ENCODE measurements around the gene AOPEP.
"Not testable (repeated sequence)": the region's sequence is repeated elsewhere in the genome, so short reads cannot be mapped to it uniquely, and the experiment has no call there.

Gene AOPEP

DNA sequence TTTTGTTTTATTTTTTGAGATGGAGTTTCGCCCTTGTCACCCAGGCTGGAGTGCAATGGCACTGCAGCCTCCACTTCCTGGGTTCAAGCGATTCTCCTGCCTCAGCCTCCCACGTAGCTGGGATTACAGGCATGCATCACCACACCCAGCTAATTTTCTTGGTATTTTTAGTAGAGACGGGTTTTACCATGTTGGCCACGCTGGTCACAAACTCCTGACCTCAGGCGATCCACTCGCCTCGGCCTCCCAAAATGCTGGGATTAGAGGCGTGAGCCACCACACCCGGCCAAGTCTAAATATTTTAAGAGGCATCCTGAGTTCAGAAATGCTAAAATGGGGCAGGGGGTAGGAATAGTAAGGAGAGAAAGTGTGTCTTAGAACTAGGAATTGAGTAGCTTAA lies 122.3 kb downstream of the AOPEP start:
- DNase-seq (ENCODE audit: low spot score in 2 of 2); H3K4me3 Mint-ChIP-seq; H3K9me3 Mint-ChIP-seq; ATAC-seq; H3K27ac Mint-ChIP-seq; H3K36me3 Mint-ChIP-seq: not testable (repeated sequence)
- H3K4me1 Mint-ChIP-seq: peaks cover 22% of the 10 kb centered on the region

DNA sequence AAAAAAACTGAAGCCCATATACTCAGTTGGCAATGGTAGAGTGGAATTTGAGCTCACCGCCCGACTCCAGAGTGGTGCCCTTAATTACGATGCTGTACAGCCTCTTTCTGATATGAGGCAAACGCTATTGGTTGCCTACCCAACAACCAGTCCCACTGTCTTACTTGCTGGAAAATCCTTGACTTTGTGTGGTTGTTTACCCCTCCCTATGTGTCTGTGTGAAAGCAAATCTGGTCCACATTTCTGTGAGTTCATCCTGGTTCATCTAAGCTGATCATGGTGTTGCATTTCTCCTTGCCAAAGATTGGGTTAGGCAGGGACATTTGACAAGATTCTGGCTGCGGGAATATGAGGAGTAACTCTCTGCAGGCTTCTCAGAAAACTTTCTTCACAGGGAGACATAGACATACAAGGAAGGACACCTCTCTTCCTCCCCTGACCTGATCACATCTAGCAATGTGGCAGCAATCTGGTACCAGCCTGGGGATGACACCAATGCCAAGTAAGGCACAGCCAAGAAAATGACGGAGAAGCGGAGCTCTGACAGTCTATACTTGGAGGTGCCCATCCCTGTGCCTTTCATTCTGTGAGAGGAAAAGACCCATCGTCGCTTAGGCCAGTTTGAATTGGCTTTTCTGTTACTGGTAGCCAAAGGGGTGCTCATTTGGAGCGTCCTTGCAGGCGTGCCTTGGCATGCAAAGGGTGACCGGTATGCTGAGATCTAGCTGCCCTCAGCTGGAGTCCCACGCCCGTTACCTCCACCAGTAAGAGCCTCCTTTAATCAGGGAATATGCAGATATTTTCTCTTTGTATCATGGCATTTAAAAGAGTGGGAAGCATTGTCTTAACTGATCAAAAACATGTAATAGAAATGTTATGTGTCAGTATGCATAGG lies 124.3 kb downstream of the AOPEP start:
- DNase-seq (ENCODE audit: low spot score in 2 of 2) (no peak), ATAC-seq (no peak)
- Mint-ChIP-seq H3K4me1 (peaks cover 15% of the 10 kb centered on the region), H3K36me3 (no peaks in the 10 kb centered on the region), H3K27ac (no peak overlapping the region), H3K4me3 (no peak overlapping the region), H3K9me3 (no peaks in the 10 kb centered on the region)

GRCh38 chr9:94851467-94851866 lies 125.0 kb downstream of the AOPEP start:
- H3K4me1 Mint-ChIP-seq: peaks cover 14% of the 10 kb centered on the region
- ATAC-seq (no peak), DNase-seq (ENCODE audit: low spot score in 2 of 2) (no peak)
- no peak overlapping the region for H3K4me3 Mint-ChIP-seq
- H3K36me3 Mint-ChIP-seq: no peaks in the 10 kb centered on the region
- H3K27ac Mint-ChIP-seq: no peak overlapping the region
- H3K9me3 Mint-ChIP-seq: no peaks in the 10 kb centered on the region

DNA sequence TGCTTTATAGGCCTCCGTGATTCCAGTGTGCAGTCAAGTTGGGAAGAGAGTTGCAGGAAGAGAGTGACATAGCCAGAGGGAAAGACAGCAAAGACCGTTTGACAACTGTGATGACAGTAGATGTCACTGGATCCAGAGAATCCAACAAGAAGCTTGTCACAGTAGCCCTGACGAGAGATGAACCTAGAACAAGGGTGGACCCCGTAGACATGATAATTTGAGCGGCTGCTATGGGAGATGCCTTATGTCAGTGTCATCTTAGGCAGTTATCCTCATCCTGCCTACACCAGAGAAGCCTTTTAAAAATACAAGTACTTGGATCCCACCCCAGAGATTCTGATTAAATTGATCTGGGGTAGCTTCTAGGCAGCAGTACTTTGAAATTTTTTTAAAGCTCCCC lies 125.4 kb downstream of the AOPEP start:
- ATAC-seq: no peak
- Mint-ChIP-seq H3K4me1 (peaks cover 10% of the 10 kb centered on the region), H3K36me3 (no peaks in the 10 kb centered on the region), H3K9me3 (no peaks in the 10 kb centered on the region), H3K4me3 (no peak overlapping the region), H3K27ac (no peak overlapping the region)
- DNase-seq (ENCODE audit: low spot score in 2 of 2): no peak

GRCh38 chr9:94852373-94852772 lies 125.9 kb downstream of the AOPEP start:
- H3K4me1 Mint-ChIP-seq: peaks cover 5% of the 10 kb centered on the region
- ATAC-seq (no peak), DNase-seq (ENCODE audit: low spot score in 2 of 2) (no peak)
- no peaks in the 10 kb centered on the region for H3K9me3 Mint-ChIP-seq
- H3K27ac Mint-ChIP-seq: no peak overlapping the region
- no peak overlapping the region for H3K4me3 Mint-ChIP-seq
- H3K36me3 Mint-ChIP-seq: no peaks in the 10 kb centered on the region

DNA sequence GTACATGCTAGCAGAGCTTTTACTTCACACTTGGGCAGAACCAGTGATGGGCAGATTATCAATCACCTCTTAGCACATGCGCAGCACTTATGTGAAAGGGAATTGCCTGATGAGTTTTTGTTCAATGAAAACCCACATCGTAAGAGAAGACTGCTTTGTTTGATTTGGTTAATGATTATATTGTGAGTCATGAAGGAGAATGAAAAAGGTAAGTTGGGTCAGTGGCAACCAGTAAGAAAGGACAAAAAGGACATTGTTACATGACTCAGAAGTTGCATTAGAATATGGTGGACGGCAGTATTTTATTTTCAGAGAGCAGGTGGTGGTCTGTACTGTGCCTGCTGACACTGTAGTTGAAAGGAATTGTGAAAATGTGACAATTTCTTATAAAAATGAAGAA lies 127.4 kb downstream of the AOPEP start:
- H3K27ac Mint-ChIP-seq: no peak overlapping the region
- no peaks in the 10 kb centered on the region for H3K4me1 Mint-ChIP-seq
- no peaks in the 10 kb centered on the region for H3K36me3 Mint-ChIP-seq
- no peak for DNase-seq (ENCODE audit: low spot score in 2 of 2)
- no peak overlapping the region for H3K4me3 Mint-ChIP-seq
- peaks cover 3% of the 10 kb centered on the region for H3K9me3 Mint-ChIP-seq
- no peak for ATAC-seq

DNA sequence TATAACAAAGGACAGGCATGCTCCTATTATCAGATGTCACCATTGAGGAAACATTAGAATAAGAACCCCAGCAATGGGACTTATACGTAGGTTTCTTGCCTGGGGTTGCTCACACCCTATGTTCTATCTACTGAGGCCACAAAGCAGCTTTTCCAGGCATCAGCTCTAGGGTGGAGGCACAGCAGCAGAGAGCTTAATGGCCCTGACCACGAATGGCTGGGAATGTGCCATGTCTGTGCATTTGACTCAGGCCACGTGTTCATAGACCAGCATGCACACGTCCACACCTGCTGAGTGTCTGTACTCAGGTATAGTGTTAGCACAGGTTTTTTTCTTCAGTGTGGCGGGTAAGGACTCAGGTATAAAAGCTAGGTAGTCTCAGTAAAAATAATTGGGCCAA lies 129.4 kb downstream of the AOPEP start:
- Mint-ChIP-seq H3K4me3 (no peak overlapping the region), H3K36me3 (no peaks in the 10 kb centered on the region), H3K27ac (no peak overlapping the region), H3K4me1 (peaks cover 18% of the 10 kb centered on the region), H3K9me3 (peaks cover 3% of the 10 kb centered on the region)
- DNase-seq (ENCODE audit: low spot score in 2 of 2): no peak
- ATAC-seq: no peak

DNA sequence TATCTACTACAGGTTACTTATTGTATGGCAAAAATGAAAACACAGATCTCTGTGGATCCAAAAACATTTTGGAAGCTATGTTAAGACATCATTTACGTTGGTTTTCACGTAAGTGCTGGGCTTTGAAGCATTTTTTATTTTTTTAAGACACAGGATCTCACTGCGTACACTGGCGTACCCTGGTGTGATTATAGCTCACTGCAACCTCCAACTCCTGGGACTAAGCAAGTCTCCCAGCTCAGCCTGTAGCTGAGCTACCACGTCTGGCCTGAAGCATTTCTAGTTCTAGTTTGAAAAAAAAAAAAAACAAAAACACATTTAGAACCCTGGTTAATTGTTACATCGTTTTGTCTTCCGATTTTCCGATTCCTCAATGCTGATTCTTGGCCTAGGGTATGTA lies 131.3 kb downstream of the AOPEP start:
- DNase-seq (ENCODE audit: low spot score in 2 of 2) (no peak), ATAC-seq (no peak)
- Mint-ChIP-seq H3K4me1 (peaks cover 37% of the 10 kb centered on the region), H3K9me3 (peaks cover 3% of the 10 kb centered on the region), H3K4me3 (no peak overlapping the region), H3K36me3 (no peaks in the 10 kb centered on the region), H3K27ac (peak overlapping the region; percentile 88)

GRCh38 chr9:94859226-94859625 lies 132.7 kb downstream of the AOPEP start:
- DNase-seq (ENCODE audit: low spot score in 2 of 2) (no peak), ATAC-seq (no peak)
- no peak overlapping the region for H3K4me3 Mint-ChIP-seq
- peaks cover 3% of the 10 kb centered on the region for H3K9me3 Mint-ChIP-seq
- H3K27ac Mint-ChIP-seq: peak overlapping the region; percentile 88
- peaks cover 46% of the 10 kb centered on the region for H3K4me1 Mint-ChIP-seq
- no peaks in the 10 kb centered on the region for H3K36me3 Mint-ChIP-seq

- no peak for ATAC-seq
- peaks cover 3% of the 10 kb centered on the region for H3K9me3 Mint-ChIP-seq
- peak overlapping the region; percentile 50 for H3K4me3 Mint-ChIP-seq
- DNase-seq (ENCODE audit: low spot score in 2 of 2): no peak
- no peaks in the 10 kb centered on the region for H3K36me3 Mint-ChIP-seq
- H3K27ac Mint-ChIP-seq: peak overlapping the region; percentile 88
- peaks cover 48% of the 10 kb centered on the region for H3K4me1 Mint-ChIP-seq
Observed at GRCh38 chr9:94859891-94860290, 133.4 kb downstream of the AOPEP start.

- peaks cover 3% of the 10 kb centered on the region for H3K9me3 Mint-ChIP-seq
- H3K36me3 Mint-ChIP-seq: no peaks in the 10 kb centered on the region
- DNase-seq (ENCODE audit: low spot score in 2 of 2) (peak; percentile 39 to 76), ATAC-seq (peak; percentile 94)
- H3K27ac Mint-ChIP-seq: peak overlapping the region; percentile 88
- H3K4me1 Mint-ChIP-seq: peaks cover 48% of the 10 kb centered on the region
- H3K4me3 Mint-ChIP-seq: peak overlapping the region; percentile 50
Observed at GRCh38 chr9:94860678-94861588, 134.4 kb downstream of the AOPEP start.

DNA sequence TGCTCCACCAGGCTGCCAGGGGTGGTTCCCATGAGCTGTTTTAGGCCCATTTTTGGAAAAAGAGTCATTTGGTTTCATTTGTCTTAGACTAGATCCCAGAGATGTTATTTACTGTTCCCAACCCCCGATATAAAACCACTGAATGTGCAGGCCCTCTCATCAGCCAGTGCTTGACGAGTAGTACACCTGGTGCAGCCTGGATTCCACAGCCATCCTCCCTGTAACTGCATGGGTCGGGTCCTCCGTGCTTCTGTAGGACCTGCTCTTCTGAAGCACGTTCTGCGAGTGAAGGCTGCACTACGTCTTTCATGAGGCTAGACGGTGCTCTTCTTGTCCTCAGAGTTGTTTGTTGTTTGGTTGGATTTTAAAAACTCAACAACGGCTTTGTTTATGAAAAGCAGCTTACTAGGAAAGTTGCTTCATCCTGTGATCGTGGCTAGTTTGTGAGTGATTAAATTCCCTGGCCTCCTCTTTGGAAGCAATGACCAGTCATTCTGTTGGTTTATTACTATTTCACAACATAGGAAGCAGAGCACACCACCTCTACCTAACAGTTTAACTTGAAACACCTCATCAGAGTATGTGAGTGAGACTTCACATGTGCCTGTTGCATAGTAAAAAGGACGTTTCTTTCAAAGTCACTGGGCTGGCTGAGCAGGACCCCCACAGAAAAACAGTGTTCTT lies 135.2 kb downstream of the AOPEP start:
- no peak for ATAC-seq
- no peak for DNase-seq (ENCODE audit: low spot score in 2 of 2)
- H3K4me1 Mint-ChIP-seq: peaks cover 48% of the 10 kb centered on the region
- peak overlapping the region; percentile 50 for H3K4me3 Mint-ChIP-seq
- H3K36me3 Mint-ChIP-seq: no peaks in the 10 kb centered on the region
- H3K27ac Mint-ChIP-seq: peak overlapping the region; percentile 88
- H3K9me3 Mint-ChIP-seq: peaks cover 3% of the 10 kb centered on the region

DNA sequence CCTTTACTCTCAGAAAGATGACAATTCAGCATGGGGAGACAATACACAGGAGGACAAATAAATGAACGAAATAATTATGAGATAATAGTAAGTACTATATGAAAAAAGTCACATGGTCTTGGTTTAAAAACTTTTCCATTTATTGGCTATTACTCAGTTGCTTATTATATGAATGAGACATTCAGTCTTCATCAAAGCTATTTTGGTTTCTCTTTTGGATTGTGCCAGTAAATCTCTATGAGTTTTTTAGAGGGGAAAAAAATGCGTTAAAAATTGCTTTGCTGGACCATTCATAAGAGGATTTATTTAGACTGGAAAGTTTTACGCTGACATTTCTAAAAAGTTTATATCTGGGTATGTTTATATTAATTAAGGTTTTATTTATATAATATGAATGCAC lies 137.7 kb downstream of the AOPEP start:
- ATAC-seq (no peak), DNase-seq (ENCODE audit: low spot score in 2 of 2) (no peak)
- Mint-ChIP-seq H3K27ac (no peak overlapping the region), H3K4me3 (no peak overlapping the region), H3K4me1 (peaks cover 48% of the 10 kb centered on the region), H3K36me3 (no peaks in the 10 kb centered on the region), H3K9me3 (no peaks in the 10 kb centered on the region)

DNA sequence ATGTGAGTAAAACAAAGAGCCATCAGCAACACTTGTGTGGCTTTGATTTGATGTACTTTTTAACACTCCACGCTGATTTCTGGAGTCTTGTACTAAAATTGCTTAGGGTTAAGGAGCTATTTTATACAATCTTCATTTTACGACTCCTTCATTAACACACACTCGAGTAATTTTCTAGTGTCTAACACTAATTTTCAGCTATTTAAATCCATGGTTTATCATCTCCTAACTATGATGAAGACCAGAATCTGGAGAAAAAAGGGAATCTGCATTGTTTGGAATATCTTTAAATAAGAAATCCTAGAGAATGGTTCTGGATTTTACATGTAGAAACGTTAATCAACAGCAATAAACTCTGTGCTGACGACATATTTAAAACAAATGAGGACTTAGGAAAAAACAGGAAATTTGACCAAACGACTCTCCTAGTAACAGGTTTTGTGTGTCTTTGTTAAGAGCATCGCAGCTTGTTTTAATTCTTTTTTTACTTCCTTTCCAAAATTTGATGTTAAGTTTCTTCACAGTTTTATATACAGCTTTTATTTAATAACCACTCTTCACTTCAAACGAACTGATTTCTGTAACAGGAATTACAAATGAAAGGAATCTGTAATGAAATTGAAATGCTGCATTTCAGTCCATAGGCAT lies 138.5 kb downstream of the AOPEP start:
- Mint-ChIP-seq H3K4me1 (peaks cover 47% of the 10 kb centered on the region), H3K4me3 (no peak overlapping the region), H3K9me3 (no peaks in the 10 kb centered on the region), H3K27ac (no peak overlapping the region), H3K36me3 (no peaks in the 10 kb centered on the region)
- ATAC-seq (no peak), DNase-seq (ENCODE audit: low spot score in 2 of 2) (no peak)
